NCI-H1048 (cell line): ENCODE measurements around the gene PEPD.

Experiments
- DNase-seq: peaks from one replicate; lab custom pipeline; 2025; lab: John Stamatoyannopoulos, UW

The PEPD gene

GRCh38 chr19:33545217-33545981, 23.8 kb upstream of the PEPD start:
- no peak for DNase-seq

GRCh38 chr19:33535226-33535625, 13.6 kb upstream of the PEPD start:
- no peak for DNase-seq

- no peak for DNase-seq
These were observed 11.4 kb upstream of the PEPD start for GRCh38 chr19:33532859-33533460.

GRCh38 chr19:33530842-33531241, 9.3 kb upstream of the PEPD start:
- DNase-seq: no peak

GRCh38 chr19:33530296-33530695, 8.7 kb upstream of the PEPD start:
- DNase-seq: no peak

- no peak for DNase-seq
These were observed 7.6 kb upstream of the PEPD start for GRCh38 chr19:33529094-33529676.

GRCh38 chr19:33528404-33528803, 6.8 kb upstream of the PEPD start:
- no peak for DNase-seq

GRCh38 chr19:33527125-33527524, 5.5 kb upstream of the PEPD start:
- DNase-seq: no peak

GRCh38 chr19:33524024-33524664, 2.6 kb upstream of the PEPD start:
- DNase-seq: no peak

GRCh38 chr19:33523167-33523566, 1.6 kb upstream of the PEPD start:
- DNase-seq: no peak

GRCh38 chr19:33522371-33522662, 726 bp upstream of the PEPD start:
- no peak for DNase-seq

GRCh38 chr19:33520844-33521479, 629 bp downstream of the PEPD start:
- no peak for DNase-seq

- DNase-seq: no peak
These were observed 1.4 kb downstream of the PEPD start for GRCh38 chr19:33520048-33520643.

- DNase-seq: no peak
These were observed 2.2 kb downstream of the PEPD start for GRCh38 chr19:33519416-33519815.

GRCh38 chr19:33518541-33518940, 3.0 kb downstream of the PEPD start:
- no peak for DNase-seq

GRCh38 chr19:33517922-33518321, 3.7 kb downstream of the PEPD start:
- DNase-seq: no peak

GRCh38 chr19:33515921-33516320, 5.7 kb downstream of the PEPD start:
- no peak for DNase-seq

GRCh38 chr19:33514885-33515551, 6.6 kb downstream of the PEPD start:
- no peak for DNase-seq

- no peak for DNase-seq
These were observed 8.2 kb downstream of the PEPD start for GRCh38 chr19:33513424-33513823.

GRCh38 chr19:33512580-33513137, 8.9 kb downstream of the PEPD start:
- no peak for DNase-seq

GRCh38 chr19:33512021-33512420, 9.6 kb downstream of the PEPD start:
- DNase-seq: no peak
